Tibial nerve (tissue), 3 donors: ENCODE measurements around the gene STAT4.

Source experiments
- EP300 ChIP-seq, 2 donors: sonication (generic); formaldehyde crosslinking; IDR thresholded peaks; one replicate each; pipeline ENCODE4 v1.6.1; 2017; ENCODE audit warnings: antibody characterized with exemption in 2 of 2, mild to moderate bottlenecking in 1 of 2
- POLR2A ChIP-seq, 2 donors: fragments of 450-650 bp; IDR thresholded peaks; one replicate each; pipeline ENCODE4 v1.6.1; 2017; ENCODE audit warnings: antibody characterized with exemption in 2 of 2, mild to moderate bottlenecking in 2 of 2, moderate library complexity in 2 of 2

GRCh38 chr2:191171286-191171685 is 20.5 kb upstream of the STAT4 start:
- TF ChIP-seq POLR2A (IDR thresholded peaks at IDR 0.05) (no peak), EP300 (IDR thresholded peaks at IDR 0.05) (no peak)
